DND-41 (cell line): Measurements from ENCODE around the gene LRRC37B.

ENCODE experiments used
- CTCF ChIP-seq: IDR thresholded peaks from 2 replicates; pipeline ENCODE4 v1.5.1; 2012; ENCODE audit warnings: borderline replicate concordance, low read length, moderate library complexity, mild to moderate bottlenecking; ENCODE audit not compliant: poor library complexity, severe bottlenecking; ENCODE audit errors: extremely low read depth
- EZH2 ChIP-seq: IDR thresholded peaks from 3 replicates; pipeline ENCODE4 v1.6.1; 2012; ENCODE audit warnings: borderline replicate concordance, low read depth, mild to moderate bottlenecking, moderate library complexity, low read length, inconsistent platforms; ENCODE audit not compliant: severe bottlenecking

- TF ChIP-seq CTCF (no peak), EZH2 (no peak)
These were observed 14.4 kb downstream of the LRRC37B start for GRCh38 chr17:32021615-32021955.
